ENCODE data around the gene ST8SIA1.

GRCh38 chr12:22248121-22248520, 86.4 kb downstream of the ST8SIA1 start:
- no peak for TF ChIP-seq CTCF (IDR thresholded peaks at IDR 0.05)
- TF ChIP-seq POLR2A (IDR thresholded peaks at IDR 0.05) = no peak
